Measurements from ENCODE around the gene NCKAP5.

NCKAP5 gene

DNA sequence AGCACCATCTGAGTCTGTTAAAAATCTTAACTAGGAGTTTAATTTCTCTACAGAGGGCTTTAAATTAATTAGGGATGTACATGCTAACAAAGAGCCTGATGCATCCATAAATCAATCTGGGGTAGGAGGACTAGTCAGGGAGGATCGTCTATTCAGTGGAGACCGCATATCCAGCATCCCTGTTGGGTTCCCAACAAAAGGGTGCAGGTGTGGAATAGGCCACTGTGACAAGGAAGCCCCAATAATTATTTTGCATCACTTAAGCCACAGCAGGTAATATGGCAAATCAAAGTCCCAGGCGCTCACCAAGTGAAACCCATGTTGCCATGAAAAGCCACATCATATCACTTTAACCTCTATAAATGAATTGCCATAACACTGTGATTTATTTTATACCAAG, 392.3 kb downstream of the NCKAP5 start:
- no peak for DNase-seq (ENCODE audit: low read depth in 1 of 2, low spot score in 1 of 2)
- in situ Hi-C loops (cut with HindIII; ENCODE audit: low pct_unique_long_range_greater_than_20kb, low sequenced_read_pairs) = no loop called here
- TF ChIP-seq JUND (IDR thresholded peaks at IDR 0.05; ENCODE audit: low read depth) = no peak

DNA sequence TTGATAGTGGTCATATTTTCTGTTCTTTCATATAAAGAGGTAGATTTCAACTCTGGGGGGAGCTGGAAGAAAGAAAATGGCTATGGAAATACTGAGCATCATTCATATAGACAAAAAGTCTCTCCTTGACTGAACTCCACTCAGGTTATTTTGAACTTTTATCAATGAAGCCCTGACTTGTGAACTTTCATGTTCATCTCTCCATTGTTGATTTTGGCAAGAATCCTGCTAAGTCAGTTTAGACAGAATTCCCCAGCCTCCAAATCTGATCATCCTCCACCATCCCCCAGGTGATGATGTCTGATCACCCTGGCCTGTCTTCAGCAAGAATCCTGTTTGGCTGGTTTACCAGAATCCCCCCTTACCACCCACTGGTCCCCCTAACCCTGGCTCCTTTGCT, 395.0 kb downstream of the NCKAP5 start:
- TF ChIP-seq JUND (IDR thresholded peaks at IDR 0.05; ENCODE audit: low read depth) = no peak
- in situ Hi-C loops (cut with HindIII; ENCODE audit: low pct_unique_long_range_greater_than_20kb, low sequenced_read_pairs) = no loop called here

DNA sequence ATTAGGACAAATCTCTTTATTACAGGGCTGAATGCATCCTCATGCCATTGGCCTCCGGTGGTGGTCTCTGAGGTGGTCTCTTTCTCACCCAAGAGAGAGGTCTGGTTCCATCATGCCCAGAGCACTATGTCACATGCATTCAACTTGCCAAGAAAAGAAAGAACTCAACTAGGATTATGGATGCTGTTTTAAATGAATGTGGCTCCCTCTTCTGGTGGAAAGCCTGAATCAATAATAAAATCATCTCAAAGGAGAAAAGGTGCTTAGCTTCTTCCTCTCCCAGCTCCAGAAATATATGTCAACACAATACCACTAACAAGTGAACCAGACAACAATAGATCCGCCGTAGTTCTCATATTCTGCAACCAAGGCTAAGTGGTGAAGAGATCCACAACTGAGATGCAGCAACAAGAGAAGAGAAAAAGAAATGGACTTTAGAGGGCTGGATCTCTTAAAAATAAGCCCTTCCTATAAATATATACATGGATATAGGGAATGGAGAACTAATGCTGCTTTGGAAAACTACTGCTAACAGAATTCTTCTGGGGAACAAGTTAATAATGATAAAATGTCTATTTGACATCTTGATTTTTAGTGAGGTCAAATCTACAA, 396.8 kb downstream of the NCKAP5 start:
- DNase-seq (ENCODE audit: low read depth in 1 of 2, low spot score in 1 of 2) = peak; percentile 1 to 77
- in situ Hi-C loops (cut with HindIII; ENCODE audit: low pct_unique_long_range_greater_than_20kb, low sequenced_read_pairs) = no loop called here
- no peak for TF ChIP-seq JUND (IDR thresholded peaks at IDR 0.05; ENCODE audit: low read depth)

More for the DNA sequence above, 395.0 kb downstream of the NCKAP5 start:
- DNase-seq (ENCODE audit: low read depth in 1 of 2, low spot score in 1 of 2) = no peak

DNA sequence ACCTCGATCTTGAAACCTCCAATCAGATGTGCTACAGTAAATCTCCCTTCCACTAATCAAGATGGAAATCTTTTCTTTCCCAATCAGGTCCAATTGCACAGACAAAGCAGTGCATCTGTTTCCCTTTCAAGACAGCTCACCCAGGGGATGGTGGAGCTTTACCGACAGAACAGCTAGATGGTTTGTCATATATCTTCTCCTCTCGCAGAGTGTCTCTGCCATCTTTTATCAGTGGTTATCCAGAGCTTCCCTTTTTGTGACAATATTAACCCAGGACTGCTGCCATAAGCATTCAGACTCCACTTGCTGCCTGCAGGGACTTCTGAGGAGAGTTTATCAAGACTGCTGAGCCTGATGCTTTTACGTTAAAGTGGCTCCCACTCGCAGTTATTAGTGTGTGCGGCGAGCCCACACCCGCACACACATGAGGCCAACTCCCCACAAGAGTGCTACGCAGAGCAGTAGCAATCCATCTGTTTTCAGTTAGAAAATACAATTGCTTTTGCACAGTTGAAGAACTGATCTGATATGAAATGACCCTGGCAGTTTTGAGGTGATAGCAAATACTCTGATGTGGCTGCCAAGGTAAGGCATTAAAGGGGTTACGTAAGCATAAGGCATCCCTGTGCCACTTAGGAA, 398.9 kb downstream of the NCKAP5 start:
- TF ChIP-seq JUND (IDR thresholded peaks at IDR 0.05; ENCODE audit: low read depth) = no peak
- DNase-seq (ENCODE audit: low read depth in 1 of 2, low spot score in 1 of 2) = no peak
- in situ Hi-C loops (cut with HindIII; ENCODE audit: low pct_unique_long_range_greater_than_20kb, low sequenced_read_pairs) = no loop called here

DNA sequence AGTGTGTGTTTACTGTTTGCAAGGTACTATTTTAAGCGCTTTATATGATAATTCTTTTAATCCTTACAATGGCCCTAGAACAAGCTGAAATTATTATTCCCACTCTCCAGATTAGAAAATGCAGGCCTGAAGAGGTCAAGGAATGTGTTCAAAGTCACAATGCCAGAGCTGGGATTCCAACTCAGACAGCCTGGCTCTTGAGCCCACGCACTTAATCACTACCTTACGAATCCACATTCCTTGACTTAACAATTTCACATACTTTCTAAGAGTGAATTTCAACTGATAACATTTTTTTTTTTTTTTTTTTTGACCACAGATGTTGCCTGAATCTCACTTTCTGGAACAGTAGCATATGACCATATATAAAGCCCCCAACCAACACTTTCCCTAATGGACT, 400.3 kb downstream of the NCKAP5 start:
- TF ChIP-seq JUND (IDR thresholded peaks at IDR 0.05; ENCODE audit: low read depth) = no peak
- no peak for DNase-seq (ENCODE audit: low read depth in 1 of 2, low spot score in 1 of 2)
- in situ Hi-C loops (cut with HindIII; ENCODE audit: low pct_unique_long_range_greater_than_20kb, low sequenced_read_pairs) = no loop called here

DNA sequence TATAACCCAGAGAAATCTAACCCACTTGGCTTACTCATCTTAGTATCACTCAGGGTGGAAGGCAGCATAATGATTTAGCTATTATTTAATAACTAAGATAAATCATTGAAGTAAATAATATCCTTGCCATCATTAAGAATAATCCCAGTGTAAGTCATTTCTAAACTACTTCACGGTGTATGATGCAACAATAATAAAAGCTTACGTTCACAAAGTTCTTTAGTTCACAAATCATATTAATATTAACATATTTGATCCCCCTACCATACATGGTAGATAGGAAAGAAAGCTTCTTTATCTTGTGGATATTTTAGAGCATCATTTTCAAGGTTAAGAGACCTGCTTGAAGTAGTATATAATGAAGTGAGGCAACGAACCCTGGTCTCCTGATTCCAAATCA, 401.0 kb downstream of the NCKAP5 start:
- no peak for TF ChIP-seq JUND (IDR thresholded peaks at IDR 0.05; ENCODE audit: low read depth)
- in situ Hi-C loops (cut with HindIII; ENCODE audit: low pct_unique_long_range_greater_than_20kb, low sequenced_read_pairs) = no loop called here
- DNase-seq (ENCODE audit: low read depth in 1 of 2, low spot score in 1 of 2) = no peak

DNA sequence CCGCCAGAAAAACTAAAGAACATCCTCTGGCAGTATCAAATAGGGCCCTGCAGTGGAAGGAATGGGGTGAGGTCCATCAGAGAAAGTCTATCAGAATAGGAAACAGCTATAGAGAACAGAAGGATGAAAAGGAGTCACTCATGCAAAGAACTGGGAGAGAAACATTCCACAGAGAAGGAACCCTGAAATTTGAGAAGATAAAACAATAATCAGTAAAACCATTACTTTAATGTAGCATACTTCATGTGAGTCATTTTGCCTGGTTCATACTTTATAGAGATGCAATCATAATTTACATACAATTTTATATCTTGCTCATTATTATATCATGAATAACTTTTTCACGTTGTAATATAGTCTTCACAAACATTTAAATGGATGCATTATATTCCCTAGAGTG, 402.2 kb downstream of the NCKAP5 start:
- in situ Hi-C loops (cut with HindIII; ENCODE audit: low pct_unique_long_range_greater_than_20kb, low sequenced_read_pairs) = no loop called here
- no peak for TF ChIP-seq JUND (IDR thresholded peaks at IDR 0.05; ENCODE audit: low read depth)
- DNase-seq (ENCODE audit: low read depth in 1 of 2, low spot score in 1 of 2) = no peak

DNA sequence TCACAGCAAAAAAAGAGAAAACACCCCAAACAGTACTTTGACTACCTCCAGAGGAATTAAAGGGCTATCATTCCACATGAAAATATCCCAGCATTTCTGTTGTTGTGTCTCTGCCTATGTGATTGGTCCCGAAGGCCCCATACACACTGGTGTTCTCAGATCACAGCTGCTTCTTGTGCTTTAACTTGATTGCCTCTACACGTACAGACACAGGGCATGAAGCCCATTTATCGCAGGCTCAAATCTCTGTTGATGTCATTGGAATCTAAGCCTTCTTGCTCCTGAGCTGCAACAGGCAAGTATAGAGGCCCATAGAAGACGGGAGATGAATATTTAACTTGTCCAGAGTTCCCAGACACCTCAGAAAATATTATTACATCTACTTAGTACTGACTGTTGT, 405.2 kb downstream of the NCKAP5 start:
- in situ Hi-C loops (cut with HindIII; ENCODE audit: low pct_unique_long_range_greater_than_20kb, low sequenced_read_pairs) = no loop called here
- TF ChIP-seq JUND (IDR thresholded peaks at IDR 0.05; ENCODE audit: low read depth) = no peak
- peak in 1 of 2 experiments; percentile 3 for DNase-seq (ENCODE audit: low read depth in 1 of 2, low spot score in 1 of 2)

DNA sequence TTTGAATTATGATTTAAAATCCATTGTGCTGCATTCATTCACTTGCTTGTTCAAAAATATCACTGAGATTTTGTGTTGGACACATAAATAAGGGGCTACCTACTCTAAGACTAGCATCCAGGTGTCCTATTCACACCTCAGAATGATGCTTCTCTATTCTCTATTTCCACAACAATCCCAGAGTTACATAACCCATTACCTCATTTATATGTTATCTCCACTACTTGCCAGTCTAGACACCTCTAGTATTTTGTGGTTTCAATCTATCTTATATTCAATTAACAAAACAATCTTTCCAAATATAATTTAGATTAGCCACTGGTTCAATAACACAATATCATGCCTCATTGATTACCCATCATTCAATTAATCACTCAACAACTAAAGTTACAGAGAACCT, 409.8 kb downstream of the NCKAP5 start:
- in situ Hi-C loops (cut with HindIII; ENCODE audit: low pct_unique_long_range_greater_than_20kb, low sequenced_read_pairs) = no loop called here
- no peak for DNase-seq (ENCODE audit: low read depth in 1 of 2, low spot score in 1 of 2)
- TF ChIP-seq JUND (IDR thresholded peaks at IDR 0.05; ENCODE audit: low read depth) = no peak

DNA sequence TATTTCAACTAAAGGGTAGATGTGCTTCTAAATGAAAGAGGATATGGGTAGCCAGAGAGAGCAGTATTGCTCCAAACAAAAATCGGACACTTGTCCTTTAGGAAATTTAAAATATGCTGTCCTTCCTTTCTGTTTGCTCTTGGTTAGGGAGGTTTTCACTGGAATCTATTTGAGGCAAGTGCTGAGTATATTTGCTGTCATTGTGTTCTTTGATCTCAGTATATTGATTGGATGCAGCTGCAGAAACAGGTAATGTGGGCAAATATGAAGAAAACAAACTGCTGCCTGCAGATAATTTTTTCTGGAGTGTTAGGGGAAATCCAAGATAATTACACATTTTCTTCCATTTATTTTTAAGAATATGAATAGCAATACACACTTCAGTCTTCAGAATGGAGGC, 410.2 kb downstream of the NCKAP5 start:
- DNase-seq (ENCODE audit: low read depth in 1 of 2, low spot score in 1 of 2) = no peak
- TF ChIP-seq JUND (IDR thresholded peaks at IDR 0.05; ENCODE audit: low read depth) = no peak
- in situ Hi-C loops (cut with HindIII; ENCODE audit: low pct_unique_long_range_greater_than_20kb, low sequenced_read_pairs) = no loop called here

DNA sequence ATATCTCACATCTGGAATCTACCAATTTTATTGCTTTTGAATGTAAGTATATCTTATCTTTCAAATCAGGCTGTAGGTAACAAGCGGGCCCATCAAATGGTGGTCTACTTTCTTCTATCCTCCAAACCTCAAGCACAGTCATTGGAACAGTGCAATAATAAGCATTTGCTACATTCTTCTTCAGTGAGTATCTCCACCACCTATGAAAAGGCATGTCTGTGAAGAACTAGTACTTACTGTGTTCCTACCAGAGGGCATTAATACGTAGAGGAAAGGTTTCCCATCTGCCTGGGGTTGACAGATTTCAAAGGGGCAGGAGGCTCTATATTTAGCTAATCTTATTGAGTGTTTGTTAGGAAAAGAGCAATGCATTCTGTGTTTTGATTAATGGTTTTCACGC, 411.1 kb downstream of the NCKAP5 start:
- DNase-seq (ENCODE audit: low read depth in 1 of 2, low spot score in 1 of 2) = no peak
- in situ Hi-C loops (cut with HindIII; ENCODE audit: low pct_unique_long_range_greater_than_20kb, low sequenced_read_pairs) = no loop called here
- no peak for TF ChIP-seq JUND (IDR thresholded peaks at IDR 0.05; ENCODE audit: low read depth)

DNA sequence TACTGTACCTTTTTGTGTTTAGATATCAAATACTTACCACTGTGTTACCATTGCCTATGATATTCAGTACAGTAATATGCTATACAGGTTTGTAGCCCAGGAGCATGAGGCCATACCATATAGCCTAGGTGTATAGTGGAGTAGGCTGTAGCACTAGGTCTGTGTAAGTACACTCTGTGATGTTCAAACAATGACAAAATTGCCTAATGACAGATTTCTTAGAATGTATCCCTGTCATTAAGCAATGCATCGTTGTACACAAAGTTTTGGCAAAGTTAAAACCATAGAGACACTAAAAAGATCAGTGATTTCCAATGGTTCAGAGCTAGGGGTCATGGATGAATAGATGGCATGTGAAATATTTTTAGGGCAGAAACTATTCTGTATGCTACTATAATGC, 415.5 kb downstream of the NCKAP5 start:
- DNase-seq (ENCODE audit: low read depth in 1 of 2, low spot score in 1 of 2) = no peak
- no peak for TF ChIP-seq JUND (IDR thresholded peaks at IDR 0.05; ENCODE audit: low read depth)
- in situ Hi-C loops (cut with HindIII; ENCODE audit: low pct_unique_long_range_greater_than_20kb, low sequenced_read_pairs) = no loop called here

DNA sequence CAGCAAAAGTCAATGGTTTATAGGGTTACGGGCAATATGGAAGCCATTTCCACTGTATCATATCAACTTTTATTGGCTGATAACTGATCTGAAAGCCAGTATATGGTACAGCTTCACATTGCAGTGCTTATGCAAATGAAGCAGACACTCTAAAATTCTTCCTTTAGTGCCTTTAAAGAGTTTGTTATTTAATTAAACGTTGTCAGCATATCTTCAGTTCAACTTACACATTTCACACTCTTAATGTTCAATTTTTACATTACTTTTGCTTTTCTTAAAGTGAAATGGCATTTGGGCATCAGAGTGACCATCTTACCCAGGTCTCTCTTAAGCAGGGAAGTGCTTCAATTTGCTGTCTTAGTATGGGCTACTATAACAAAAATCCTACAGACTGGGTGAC, 420.1 kb downstream of the NCKAP5 start:
- no peak for DNase-seq (ENCODE audit: low read depth in 1 of 2, low spot score in 1 of 2)
- no peak for TF ChIP-seq JUND (IDR thresholded peaks at IDR 0.05; ENCODE audit: low read depth)
- in situ Hi-C loops (cut with HindIII; ENCODE audit: low pct_unique_long_range_greater_than_20kb, low sequenced_read_pairs) = no loop called here

DNA sequence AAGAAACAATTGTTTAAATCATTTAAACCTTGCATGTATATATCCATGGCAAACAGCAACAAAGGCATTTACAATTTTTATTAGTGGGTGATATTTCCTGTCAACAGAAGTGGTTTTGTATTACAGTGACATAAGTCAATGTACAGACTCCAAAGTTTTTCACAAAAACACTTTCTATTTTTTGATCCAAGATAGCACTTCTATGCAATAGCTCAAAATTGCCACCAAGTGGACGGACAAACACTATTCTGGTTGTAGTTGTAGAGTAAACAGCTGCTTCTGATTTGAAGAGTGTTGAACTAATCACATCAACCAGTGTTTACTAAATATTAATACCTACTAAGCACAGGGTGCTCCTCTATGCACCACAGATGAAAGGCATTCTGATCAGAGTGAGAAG, 421.4 kb downstream of the NCKAP5 start:
- in situ Hi-C loops (cut with HindIII; ENCODE audit: low pct_unique_long_range_greater_than_20kb, low sequenced_read_pairs) = no loop called here
- peak in 1 of 2 experiments; percentile 7 for DNase-seq (ENCODE audit: low read depth in 1 of 2, low spot score in 1 of 2)
- TF ChIP-seq JUND (IDR thresholded peaks at IDR 0.05; ENCODE audit: low read depth) = no peak
